HuH-7 (cell line): ENCODE data around the gene AKNA.
"Not testable (repeated sequence)": the region's sequence is repeated elsewhere in the genome, so short reads cannot be mapped to it uniquely, and the experiment has no call there.

ENCODE experiments used
- DNase-seq: peaks from one replicate; pipeline ENCODE4 v3.0.0; 2011; ENCODE audit warnings: low spot score

AKNA gene

GRCh38 chr9:114322160-114322818 is 65.5 kb downstream of the AKNA start:
- DNase-seq = not testable (repeated sequence)

DNA sequence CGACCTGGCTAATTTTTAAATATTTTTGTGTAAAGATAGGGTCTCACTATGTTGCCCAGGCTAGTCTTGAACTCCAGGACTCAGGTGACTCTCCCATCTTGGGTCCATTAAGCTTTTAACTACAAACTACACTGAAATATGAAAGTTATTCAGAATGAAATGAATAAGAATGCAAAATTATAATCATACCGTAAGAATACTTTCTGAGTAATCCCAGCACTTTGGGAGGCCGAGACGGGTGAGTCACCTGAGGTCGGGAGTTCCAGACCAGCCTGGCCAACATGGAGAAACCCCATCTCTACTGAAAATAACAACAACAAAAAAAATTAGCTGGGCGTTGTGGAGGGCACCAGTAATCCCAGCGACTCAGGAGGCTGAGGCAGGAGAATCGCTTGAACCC is 66.0 kb downstream of the AKNA start:
- no peak for DNase-seq

GRCh38 chr9:114320710-114321109 is 67.1 kb downstream of the AKNA start:
- DNase-seq = not testable (repeated sequence)

- DNase-seq = no peak
Observed at GRCh38 chr9:114319147-114319546, 68.6 kb downstream of the AKNA start.

DNA sequence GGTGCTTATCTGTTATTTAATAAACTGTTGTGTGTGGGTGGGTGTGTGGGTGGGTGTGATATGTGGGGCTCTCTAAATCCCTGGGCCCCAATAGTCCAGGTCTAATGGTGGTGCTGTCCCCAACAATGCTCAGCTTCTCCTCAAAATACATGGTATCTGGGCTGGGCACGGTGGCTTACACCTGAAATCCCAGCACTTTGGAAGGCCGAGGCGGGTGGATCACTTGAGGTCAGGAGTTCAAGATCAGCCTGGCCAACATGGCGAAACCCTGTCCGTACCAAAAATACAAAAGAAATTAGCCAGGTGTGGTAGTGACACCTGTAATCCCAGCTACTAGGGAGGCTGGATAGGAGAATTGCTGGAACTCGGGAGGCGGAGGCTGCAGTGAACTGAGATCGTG is 69.4 kb downstream of the AKNA start:
- no peak for DNase-seq

GRCh38 chr9:114317665-114318357 is 70.0 kb downstream of the AKNA start:
- no peak for DNase-seq

GRCh38 chr9:114316605-114317230 is 71.1 kb downstream of the AKNA start:
- DNase-seq = no peak

GRCh38 chr9:114315723-114316363 is 71.9 kb downstream of the AKNA start:
- no peak for DNase-seq

- DNase-seq = no peak
Observed at GRCh38 chr9:114314881-114315722, 72.7 kb downstream of the AKNA start.

DNA sequence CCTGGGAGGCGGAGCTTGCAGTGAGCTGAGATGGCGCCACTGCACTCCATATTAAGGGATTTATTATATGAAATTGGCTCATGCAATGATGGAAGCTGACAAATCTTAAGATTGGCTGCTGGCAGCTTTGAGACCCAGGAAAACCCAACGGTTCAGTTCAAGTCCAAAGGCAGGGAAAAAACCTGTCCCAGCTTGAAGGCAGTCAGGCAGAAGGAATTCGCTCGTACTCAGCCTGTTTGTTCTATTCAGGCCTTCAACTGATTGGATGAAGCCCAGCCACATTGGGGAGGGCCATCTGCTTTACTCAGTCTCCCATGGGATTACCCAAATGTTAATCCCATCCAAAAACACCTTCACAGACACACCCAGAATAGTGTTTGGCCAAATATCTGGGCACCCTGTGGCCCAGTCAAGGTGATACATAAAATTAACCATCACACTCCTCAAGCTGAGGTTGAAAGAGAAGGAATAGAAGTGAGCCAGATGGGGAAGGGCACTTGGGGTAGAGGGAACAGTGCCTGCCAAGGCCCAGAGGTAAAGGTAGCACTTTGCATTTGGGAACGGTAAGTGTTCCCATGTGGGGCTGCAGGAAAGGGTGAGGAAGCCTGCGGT is 73.4 kb downstream of the AKNA start:
- no peak for DNase-seq

DNA sequence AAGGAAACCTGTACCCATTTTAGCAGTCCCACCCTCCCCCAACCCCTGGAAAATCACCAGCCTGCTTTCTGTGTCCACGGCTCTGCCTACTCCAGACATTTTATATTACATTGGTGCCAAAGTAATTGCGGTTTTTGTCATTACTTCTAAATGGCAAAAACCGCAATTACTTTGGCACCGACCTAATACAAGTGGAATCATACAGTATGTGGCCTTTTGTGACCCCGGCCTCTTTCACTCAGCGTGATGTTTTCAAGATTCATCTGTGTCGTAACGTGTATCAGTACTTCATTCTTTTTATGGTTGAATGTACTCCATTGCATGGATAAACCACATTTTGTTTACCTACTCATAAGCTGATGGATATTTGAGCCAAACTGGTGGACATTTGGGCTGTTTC is 74.6 kb downstream of the AKNA start:
- DNase-seq = no peak

- DNase-seq = no peak
Observed at GRCh38 chr9:114312513-114312875, 75.3 kb downstream of the AKNA start.

DNA sequence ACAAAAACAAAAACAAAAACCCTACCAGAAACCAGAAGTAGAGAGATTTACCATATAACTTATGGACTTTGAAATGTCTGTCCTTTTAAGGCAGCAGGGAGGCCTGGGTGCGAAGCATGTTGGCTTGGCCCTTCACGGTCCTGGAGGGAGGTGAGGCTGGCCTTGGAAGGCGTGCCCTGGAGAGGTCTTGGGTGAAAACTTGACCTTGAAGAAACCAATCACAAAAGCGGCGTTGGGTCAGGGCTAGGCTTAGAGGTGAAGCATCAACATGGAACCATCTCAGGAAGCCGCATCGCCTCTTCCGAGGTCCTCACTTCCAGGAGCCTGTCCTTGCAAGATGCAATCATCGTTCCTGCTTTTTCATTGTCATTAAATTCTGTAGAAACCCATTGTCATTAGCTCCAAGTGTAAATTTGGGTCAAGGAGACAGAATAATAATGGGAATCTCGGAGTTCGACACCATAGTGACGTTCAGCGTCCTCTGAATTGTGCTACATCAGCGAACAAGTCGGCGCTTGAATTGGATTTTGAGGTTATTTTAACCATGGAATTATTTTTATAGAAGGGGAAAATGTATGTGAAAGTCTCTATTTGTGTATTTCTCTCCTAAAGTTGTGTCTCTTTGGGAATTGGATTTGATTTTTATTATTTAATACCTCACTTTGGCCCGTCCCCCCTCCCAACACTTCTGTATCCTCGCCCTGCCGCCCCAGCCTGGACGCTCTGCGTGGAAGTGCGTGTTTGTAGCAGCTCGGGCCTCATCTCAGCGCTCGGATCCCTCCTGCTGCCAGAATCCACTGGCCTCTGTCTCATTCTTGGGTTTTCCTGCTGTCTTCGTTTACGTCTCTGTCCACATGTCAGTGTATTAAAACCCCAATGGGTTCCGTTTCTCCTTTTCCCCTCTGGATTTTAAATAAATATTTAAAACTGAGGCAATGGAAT is 75.9 kb downstream of the AKNA start:
- no peak for DNase-seq

DNA sequence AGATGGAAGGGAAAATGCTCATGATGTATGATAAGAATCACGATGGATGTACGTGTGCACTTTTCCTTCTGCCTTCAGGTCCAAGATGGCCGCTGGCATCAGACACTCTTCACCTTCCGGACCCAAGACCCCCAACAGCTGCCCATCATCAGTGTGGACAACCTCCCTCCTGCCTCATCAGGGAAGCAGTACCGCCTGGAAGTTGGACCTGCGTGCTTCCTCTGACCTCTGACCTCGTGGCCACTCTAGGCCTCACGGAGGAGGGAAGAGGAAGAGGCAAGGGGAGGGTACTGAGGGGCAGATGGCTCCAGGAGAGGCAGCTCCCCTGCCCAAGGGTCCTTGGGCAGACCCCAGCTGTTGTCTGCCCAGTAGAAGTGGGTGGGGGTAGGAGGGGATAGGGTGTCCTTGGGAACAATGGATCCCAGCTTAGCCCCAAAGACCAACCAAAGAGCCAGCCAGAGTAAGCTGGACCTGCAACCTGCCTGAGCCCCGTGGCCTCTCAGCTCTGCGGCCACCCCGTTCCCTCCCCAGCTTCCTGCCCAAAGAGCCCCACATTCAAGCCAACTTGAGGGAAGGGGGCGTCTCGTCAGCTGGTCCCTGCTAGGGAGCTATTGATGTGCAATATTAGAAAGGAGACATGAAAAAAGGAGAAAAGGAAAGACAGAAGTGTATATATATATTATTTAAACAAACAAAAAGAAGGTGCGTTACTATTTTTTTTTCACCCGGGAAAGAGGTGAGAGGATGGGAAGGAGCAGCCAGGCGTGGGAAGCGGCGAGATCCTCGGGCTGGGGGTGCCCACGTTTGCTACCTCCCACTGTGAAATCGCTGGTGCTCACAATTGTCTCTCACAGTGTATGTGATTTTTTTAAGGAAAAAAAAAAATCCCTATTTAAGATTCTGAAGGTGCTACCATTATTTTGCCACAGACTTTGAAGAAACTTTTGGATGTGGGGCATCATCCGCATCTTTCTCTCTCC is 77.0 kb downstream of the AKNA start:
- DNase-seq = no peak

- no peak for DNase-seq
Observed at GRCh38 chr9:114309096-114309495, 78.7 kb downstream of the AKNA start.

GRCh38 chr9:114308361-114308950 is 79.3 kb downstream of the AKNA start:
- no peak for DNase-seq

DNA sequence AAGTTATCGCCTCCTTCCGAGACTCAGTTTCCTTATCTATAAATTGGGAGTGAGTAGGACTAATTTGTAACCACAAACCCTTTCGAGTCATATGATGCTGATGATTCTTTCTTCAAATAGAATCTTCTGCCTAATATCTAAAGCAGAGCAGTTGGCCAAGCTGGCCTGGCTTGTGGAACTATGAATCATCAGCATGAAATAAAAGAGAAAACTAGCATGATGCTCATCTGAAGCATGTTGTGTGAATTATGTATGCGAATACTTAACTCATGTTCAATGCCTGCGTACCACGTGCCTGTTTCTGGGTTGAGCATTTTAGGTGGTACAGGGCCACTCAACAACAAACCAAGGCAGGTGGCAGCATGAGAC is 79.9 kb downstream of the AKNA start:
- DNase-seq = no peak

GRCh38 chr9:114304416-114305188 is 83.2 kb downstream of the AKNA start:
- no peak for DNase-seq
